DND-41 (cell line): ENCODE results near the gene PIKFYVE.
"Not testable (repeated sequence)": the region's sequence is repeated elsewhere in the genome, so short reads cannot be mapped to it uniquely, and the experiment has no call there.

ENCODE experiments used
- ATAC-seq: fragments of 200-7000 bp; cut with Tn5 transposase; 3 replicates; pipeline ENCODE4 v1.9.1; 2021; ENCODE audit warnings: low read depth; ENCODE audit not compliant: insufficient read depth
- DNase-seq: peaks from one replicate; pipeline ENCODE4 v3.0.0-alpha.2; 2020
- H2AFZ ChIP-seq: 2 replicates; pipeline ENCODE4 v1.6.0; 2012; ENCODE audit warnings: low read depth, low read length
- H3K27ac ChIP-seq: 2 replicates; pipeline ENCODE4 v1.5.1; 2012; ENCODE audit warnings: low read length, inconsistent platforms
- H3K27me3 ChIP-seq: fragments of 200-600 bp; sonication (generic); 2 replicates; pipeline ENCODE4 v1.6.0; 2012; ENCODE audit warnings: low read length, mild to moderate bottlenecking, inconsistent platforms; ENCODE audit not compliant: insufficient read depth, poor library complexity
- H3K36me3 ChIP-seq: 2 replicates; pipeline ENCODE4 v1.5.1; 2012; ENCODE audit warnings: low read length, inconsistent platforms; ENCODE audit not compliant: insufficient read depth
- H3K4me1 ChIP-seq: 2 replicates; pipeline ENCODE4 v1.5.1; 2012; ENCODE audit warnings: mild to moderate bottlenecking, low read length; ENCODE audit not compliant: insufficient read depth
- H3K4me2 ChIP-seq: 2 replicates; pipeline ENCODE4 v1.6.0; 2012; ENCODE audit warnings: mild to moderate bottlenecking, moderate library complexity, low read length, inconsistent platforms; ENCODE audit not compliant: insufficient read depth
- H3K4me3 ChIP-seq, 2 experiments: fragments of 200-600 bp in 1 of 2; shearing (Covaris generic) in 1 of 2; 2 replicates each; pipeline ENCODE4 v1.5.1; 2012 to 2016; ENCODE audit warnings: inconsistent platforms in 2 of 2, low read length in 2 of 2, mild to moderate bottlenecking in 2 of 2, low read depth in 1 of 2, moderate library complexity in 1 of 2
- H3K79me2 ChIP-seq: 2 replicates; pipeline ENCODE4 v1.6.0; 2012; ENCODE audit warnings: low read length, inconsistent platforms; ENCODE audit not compliant: insufficient read depth
- H3K9ac ChIP-seq: 2 replicates; pipeline ENCODE4 v1.6.0; 2012; ENCODE audit warnings: low read depth, mild to moderate bottlenecking, inconsistent platforms, low read length, moderate library complexity
- H3K9me3 ChIP-seq: 2 replicates; pipeline ENCODE4 v1.5.1; 2012; ENCODE audit warnings: low read length, moderate library complexity, mild to moderate bottlenecking, inconsistent platforms; ENCODE audit not compliant: insufficient read depth, severe bottlenecking
- H4K20me1 ChIP-seq: 2 replicates; pipeline ENCODE4 v1.6.0; 2012; ENCODE audit warnings: low read length; ENCODE audit not compliant: insufficient read depth
- EZH2 ChIP-seq: IDR thresholded peaks from 3 replicates; pipeline ENCODE4 v1.6.1; 2012; ENCODE audit warnings: borderline replicate concordance, low read depth, mild to moderate bottlenecking, moderate library complexity, low read length, inconsistent platforms; ENCODE audit not compliant: severe bottlenecking
- TF ChIP-seq, protein P1 (sequence below): IDR thresholded peaks from 2 replicates; pipeline ENCODE4 v1.5.1; 2012; ENCODE audit warnings: borderline replicate concordance, low read length, moderate library complexity, mild to moderate bottlenecking; ENCODE audit not compliant: poor library complexity, severe bottlenecking; ENCODE audit errors: extremely low read depth

Gene PIKFYVE

DNA sequence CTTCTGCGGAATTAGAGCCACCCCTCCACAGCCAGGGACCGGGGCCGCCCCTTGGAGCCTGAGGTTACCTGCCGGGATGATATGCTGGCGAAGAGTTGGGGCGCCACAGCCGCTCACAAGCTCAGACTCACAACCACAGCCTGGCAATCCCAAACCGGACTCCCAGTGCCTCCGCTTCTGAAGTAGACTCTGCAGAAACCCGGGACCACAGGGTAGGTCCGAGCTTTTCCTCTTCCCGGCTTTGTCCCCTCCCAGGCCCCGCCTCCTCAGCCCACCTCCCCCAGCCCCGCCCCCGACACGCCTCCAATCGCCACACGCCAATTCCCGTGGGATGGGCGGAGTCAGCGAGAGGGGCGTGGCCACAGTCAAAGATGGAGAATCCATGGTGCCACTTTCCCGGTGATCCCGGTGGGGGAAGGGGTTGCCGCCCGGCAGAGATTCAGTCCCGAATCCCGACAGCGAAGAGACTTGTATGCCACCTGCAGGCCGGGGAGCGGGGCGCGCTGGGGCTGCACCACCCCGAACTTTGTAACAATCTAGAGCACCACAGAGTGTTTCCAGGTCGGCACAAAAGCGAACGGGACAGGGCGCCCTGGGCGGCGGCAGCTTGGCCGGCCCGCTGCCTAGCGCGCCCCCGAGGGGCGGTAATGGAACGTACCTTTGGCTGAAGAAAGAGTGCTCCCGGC lies 11.0 kb upstream of the PIKFYVE start, which contains the start of gene IDH1:
Gene IDH1, minus strand, starts transcription at position 201 of the 686 bp plus-strand sequence. CDS start 3,520 bp downstream, outside the sequence.
- no peaks in the 10 kb centered on the region for H3K27me3 ChIP-seq
- no peak for TF ChIP-seq EZH2
- TF ChIP-seq, protein P1, sequence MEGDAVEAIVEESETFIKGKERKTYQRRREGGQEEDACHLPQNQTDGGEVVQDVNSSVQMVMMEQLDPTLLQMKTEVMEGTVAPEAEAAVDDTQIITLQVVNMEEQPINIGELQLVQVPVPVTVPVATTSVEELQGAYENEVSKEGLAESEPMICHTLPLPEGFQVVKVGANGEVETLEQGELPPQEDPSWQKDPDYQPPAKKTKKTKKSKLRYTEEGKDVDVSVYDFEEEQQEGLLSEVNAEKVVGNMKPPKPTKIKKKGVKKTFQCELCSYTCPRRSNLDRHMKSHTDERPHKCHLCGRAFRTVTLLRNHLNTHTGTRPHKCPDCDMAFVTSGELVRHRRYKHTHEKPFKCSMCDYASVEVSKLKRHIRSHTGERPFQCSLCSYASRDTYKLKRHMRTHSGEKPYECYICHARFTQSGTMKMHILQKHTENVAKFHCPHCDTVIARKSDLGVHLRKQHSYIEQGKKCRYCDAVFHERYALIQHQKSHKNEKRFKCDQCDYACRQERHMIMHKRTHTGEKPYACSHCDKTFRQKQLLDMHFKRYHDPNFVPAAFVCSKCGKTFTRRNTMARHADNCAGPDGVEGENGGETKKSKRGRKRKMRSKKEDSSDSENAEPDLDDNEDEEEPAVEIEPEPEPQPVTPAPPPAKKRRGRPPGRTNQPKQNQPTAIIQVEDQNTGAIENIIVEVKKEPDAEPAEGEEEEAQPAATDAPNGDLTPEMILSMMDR, result peak; percentile 58
- H3K9me3 ChIP-seq, result no peaks in the 10 kb centered on the region
- peaks cover 14% of the 10 kb centered on the region for H4K20me1 ChIP-seq
- H3K79me2 ChIP-seq, result peaks cover 34% of the 10 kb centered on the region
- H3K4me1 ChIP-seq, result peaks cover 36% of the 10 kb centered on the region
- peak within 1 kb of the TSS; percentile 66 for H3K4me2 ChIP-seq
- H3K27ac ChIP-seq, result peak within 1 kb of the TSS; percentile 84
- peak within 1 kb of the TSS; percentile 90 to 98 for H3K4me3 ChIP-seq
- peak; percentile 92 for DNase-seq
- ATAC-seq, result peak; percentile 68
- H3K36me3 ChIP-seq, result peaks cover 39% of the 10 kb centered on the region
- H2AFZ ChIP-seq, result peak within 1 kb of the TSS; percentile 96
- H3K9ac ChIP-seq, result peak within 1 kb of the TSS; percentile 65

DNA sequence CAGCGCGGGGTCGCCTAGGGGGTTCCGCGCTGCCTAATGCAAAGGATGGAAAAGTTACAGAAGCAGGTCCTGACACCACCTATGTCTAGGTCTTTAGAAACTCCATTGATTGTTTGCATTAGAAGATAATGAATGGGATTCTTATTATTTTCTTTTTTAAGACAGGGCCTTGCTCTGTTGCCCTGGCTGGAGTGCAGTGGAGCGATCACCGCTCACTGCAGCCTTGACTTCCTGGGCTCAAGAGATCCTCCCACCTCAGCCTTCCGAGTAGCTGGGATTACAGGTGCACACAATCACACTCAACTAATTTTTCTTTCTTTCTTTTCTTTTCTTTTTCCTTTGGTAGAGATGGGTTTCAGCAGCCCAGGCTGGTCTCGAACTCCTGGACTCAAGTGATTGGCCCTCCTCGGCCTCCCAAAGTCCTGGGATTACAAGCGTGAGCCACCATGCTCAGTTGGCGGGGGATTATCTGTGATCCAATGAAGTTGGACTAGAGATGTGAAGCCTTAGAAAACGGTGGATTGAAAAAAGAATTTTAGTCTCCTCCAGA lies 10.4 kb upstream of the PIKFYVE start:
- peak overlapping the region; percentile 96 for H2AFZ ChIP-seq
- TF ChIP-seq, protein P1, result no peak
- no peak for TF ChIP-seq EZH2

DNA sequence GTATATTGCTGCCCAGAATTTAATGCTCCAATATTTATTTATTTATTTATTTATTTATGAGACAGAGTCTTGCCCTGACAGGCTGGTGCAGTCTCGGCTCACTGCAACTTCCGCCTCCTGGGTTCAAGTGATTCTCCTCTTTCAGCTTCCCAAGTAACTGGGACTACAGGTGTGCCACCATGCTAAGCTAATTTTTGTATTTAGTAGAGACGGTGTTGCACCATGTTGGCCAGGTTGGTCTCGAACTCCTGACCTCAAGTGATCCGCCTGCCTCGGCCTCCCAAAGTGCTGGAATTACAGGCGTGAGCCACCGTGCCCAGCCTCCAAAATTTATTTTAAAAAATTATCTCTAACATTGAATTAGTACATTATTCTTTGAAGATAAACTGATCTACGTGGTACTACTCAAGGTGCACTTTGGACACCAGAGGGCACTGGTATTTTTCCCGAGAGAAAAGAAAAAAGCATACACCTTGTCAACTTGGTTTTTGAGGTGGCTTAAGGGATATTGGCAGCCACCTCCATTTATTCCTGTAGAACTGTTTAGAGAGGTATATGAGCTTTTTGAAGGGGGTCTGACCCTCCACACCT lies 9.8 kb upstream of the PIKFYVE start:
- ATAC-seq, result no peak
- H2AFZ ChIP-seq, result no peak overlapping the region
- H3K27ac ChIP-seq, result no peak overlapping the region
- peaks cover 32% of the 10 kb centered on the region for H3K79me2 ChIP-seq
- no peak for TF ChIP-seq EZH2
- TF ChIP-seq, protein P1, result peak; percentile 42
- no peaks in the 10 kb centered on the region for H3K27me3 ChIP-seq
- H3K36me3 ChIP-seq, result peaks cover 27% of the 10 kb centered on the region
- peaks cover 14% of the 10 kb centered on the region for H4K20me1 ChIP-seq
- no peak overlapping the region for H3K4me2 ChIP-seq
- H3K9ac ChIP-seq, result no peak overlapping the region
- no peaks in the 10 kb centered on the region for H3K9me3 ChIP-seq
- peaks cover 34% of the 10 kb centered on the region for H3K4me1 ChIP-seq
- H3K4me3 ChIP-seq, result no peak overlapping the region
- no peak for DNase-seq

More for the DNA sequence above, 10.4 kb upstream of the PIKFYVE start:
- no peaks in the 10 kb centered on the region for H3K9me3 ChIP-seq
- peak overlapping the region; percentile 65 for H3K9ac ChIP-seq
- H3K27me3 ChIP-seq, result no peaks in the 10 kb centered on the region
- ATAC-seq, result no peak
- DNase-seq, result no peak
- H3K4me3 ChIP-seq, result peak overlapping the region; percentile 90 to 98
- peak overlapping the region; percentile 66 for H3K4me2 ChIP-seq
- H3K4me1 ChIP-seq, result peaks cover 36% of the 10 kb centered on the region
- peaks cover 34% of the 10 kb centered on the region for H3K79me2 ChIP-seq
- H3K36me3 ChIP-seq, result peaks cover 33% of the 10 kb centered on the region
- peak overlapping the region; percentile 84 for H3K27ac ChIP-seq
- peaks cover 14% of the 10 kb centered on the region for H4K20me1 ChIP-seq

DNA sequence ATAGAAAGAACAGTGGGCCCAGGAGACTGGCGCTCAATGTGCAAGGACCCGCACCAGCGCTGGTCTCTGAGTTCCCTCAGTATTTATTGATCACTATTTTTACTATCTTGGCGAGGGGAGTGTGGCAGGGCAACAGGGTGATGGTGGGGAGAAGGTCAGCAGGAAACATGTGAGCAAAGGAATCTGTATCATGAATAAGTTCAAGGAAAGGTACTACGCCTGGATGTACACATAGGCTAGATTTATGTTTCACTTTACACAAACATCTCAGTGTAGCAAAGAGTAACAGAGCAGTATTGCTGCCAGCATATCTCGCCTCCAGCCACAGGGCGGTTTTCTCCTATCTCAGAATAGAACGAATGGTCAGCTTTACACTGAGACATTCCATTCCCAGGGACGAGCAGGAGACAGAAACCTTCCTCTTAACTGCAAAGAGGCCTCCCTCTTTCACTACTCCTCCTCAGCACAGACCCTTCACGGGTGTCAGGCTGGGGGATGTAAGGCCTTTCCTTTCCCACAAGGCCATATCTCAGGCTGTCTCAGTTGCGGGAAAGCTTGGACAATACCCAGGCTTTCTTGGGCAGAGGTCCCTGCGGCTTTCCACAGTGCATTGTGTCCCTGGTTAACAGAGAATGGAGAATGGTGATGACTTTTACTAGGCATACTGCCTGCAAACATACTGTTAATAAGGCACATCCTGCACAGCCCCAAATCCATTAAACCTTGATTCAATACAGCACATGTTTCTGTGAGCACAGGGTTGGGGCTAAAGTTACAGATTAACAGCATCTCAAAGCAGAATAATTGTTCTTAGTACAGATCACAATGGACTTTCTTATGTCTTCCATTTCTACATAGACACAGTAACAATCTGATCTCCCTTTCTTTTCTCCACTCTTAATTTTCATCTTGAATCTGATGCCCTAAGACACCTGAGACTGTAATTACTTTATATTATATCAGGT lies 8.9 kb upstream of the PIKFYVE start:
- not testable (repeated sequence) for H2AFZ ChIP-seq, H3K4me3 ChIP-seq, H3K4me2 ChIP-seq, DNase-seq, H3K27me3 ChIP-seq, H3K9me3 ChIP-seq, H3K9ac ChIP-seq, H3K27ac ChIP-seq, ATAC-seq
- Histone ChIP-seq H4K20me1 (peaks cover 11% of the 10 kb centered on the region), H3K36me3 (peaks cover 18% of the 10 kb centered on the region), H3K79me2 (peaks cover 25% of the 10 kb centered on the region), H3K4me1 (peaks cover 27% of the 10 kb centered on the region)
